Measurements from ENCODE around the gene GAN.
A peak's percentile ranks its signal among the peaks of the same experiment; 100 is the strongest.
"Not testable (repeated sequence)": the region's sequence is repeated elsewhere in the genome, so short reads cannot be mapped to it uniquely, and the experiment has no call there.

Gene GAN

DNA sequence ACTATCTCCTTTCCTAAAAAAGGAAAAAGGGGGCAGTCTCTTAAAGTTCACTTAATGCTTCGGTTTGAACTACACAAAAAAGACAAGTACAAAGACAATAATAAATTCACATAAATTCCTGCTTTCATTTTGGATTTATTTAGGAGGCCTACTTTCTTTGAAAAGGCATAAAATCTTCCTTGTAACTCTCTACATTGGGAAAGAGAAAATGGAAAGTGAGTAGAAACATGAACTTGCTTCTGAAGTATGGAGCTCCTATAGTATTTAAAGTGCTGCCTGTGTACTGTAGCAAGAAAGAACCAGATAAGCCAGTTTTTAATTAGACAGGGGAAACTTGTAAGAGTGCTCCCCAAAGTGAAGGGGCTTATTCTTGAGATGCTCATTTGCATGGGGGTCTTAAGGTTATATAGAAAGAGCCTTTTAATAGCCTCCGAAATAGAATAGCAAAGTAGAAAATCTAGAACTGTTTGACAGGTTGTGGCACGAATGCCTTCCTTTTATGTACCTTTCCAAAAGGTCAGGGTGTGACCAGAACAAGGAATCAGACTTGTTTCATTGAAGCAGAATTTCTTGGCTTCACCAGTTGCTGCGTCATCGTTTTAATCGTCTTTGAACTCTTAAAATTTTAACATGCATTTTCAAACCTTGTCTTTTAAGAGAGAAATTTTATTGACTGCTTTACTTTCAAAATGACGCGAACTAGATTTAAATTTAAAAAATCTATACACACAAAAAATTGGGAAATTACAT lies 12.9 kb downstream of the GAN start:
- TF ChIP-seq, protein P1, sequence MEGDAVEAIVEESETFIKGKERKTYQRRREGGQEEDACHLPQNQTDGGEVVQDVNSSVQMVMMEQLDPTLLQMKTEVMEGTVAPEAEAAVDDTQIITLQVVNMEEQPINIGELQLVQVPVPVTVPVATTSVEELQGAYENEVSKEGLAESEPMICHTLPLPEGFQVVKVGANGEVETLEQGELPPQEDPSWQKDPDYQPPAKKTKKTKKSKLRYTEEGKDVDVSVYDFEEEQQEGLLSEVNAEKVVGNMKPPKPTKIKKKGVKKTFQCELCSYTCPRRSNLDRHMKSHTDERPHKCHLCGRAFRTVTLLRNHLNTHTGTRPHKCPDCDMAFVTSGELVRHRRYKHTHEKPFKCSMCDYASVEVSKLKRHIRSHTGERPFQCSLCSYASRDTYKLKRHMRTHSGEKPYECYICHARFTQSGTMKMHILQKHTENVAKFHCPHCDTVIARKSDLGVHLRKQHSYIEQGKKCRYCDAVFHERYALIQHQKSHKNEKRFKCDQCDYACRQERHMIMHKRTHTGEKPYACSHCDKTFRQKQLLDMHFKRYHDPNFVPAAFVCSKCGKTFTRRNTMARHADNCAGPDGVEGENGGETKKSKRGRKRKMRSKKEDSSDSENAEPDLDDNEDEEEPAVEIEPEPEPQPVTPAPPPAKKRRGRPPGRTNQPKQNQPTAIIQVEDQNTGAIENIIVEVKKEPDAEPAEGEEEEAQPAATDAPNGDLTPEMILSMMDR (IDR thresholded peaks at IDR 0.05; ENCODE audit: extremely low read depth, insufficient read depth, missing control alignments) = no peak
- DNase-seq (ENCODE audit: low spot score) = no peak
- in situ Hi-C loops (cut with MboI; ENCODE audit: low pct_unique_long_range_greater_than_20kb, low sequenced_read_pairs, unreplicated experiment) = no loop called here

DNA sequence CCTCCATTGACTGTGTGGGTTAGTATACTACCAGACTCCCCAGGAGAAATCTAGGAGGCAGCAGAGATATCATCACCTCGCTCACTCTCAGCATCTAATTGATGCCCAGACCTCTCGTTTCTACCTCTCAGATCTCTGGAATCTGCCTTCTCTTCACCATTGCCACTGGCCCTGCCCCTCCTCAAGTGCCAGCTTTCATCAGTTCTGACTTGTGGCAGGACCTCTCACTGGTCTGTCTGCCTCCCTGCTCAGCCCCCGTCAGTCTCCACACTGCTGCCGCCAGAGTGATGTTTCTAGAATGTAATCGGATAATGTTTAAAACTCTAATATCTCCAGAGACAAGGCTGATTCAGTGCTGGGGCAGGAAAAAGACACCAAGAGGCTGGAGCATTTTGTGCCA lies 15.2 kb downstream of the GAN start:
- no peak for DNase-seq (ENCODE audit: low spot score)
- in situ Hi-C loops (cut with MboI; ENCODE audit: low pct_unique_long_range_greater_than_20kb, low sequenced_read_pairs, unreplicated experiment) = no loop called here
- TF ChIP-seq, protein P1 (IDR thresholded peaks at IDR 0.05; ENCODE audit: extremely low read depth, insufficient read depth, missing control alignments) = no peak

DNA sequence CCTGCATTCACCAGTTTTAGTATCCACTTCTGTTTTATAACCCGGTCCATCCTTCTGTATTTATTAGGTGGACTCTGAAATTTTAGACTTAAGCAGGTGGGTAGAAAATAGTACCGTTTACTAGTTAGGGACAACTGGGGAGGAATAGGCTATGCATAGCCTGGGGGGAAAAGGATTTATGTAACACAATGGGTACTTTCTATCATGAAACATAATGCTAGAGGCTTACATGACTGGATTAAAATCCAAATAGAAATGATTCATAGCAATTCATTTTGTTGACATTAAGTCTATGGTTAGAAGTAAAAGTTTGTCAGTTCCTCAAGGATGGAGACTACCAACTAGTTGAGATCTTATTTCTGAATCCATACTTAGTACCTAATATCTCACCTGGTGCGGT lies 18.6 kb downstream of the GAN start:
- TF ChIP-seq, protein P1 (IDR thresholded peaks at IDR 0.05; ENCODE audit: extremely low read depth, insufficient read depth, missing control alignments) = no peak
- in situ Hi-C loops (cut with MboI; ENCODE audit: low pct_unique_long_range_greater_than_20kb, low sequenced_read_pairs, unreplicated experiment) = no loop called here
- no peak for DNase-seq (ENCODE audit: low spot score)

DNA sequence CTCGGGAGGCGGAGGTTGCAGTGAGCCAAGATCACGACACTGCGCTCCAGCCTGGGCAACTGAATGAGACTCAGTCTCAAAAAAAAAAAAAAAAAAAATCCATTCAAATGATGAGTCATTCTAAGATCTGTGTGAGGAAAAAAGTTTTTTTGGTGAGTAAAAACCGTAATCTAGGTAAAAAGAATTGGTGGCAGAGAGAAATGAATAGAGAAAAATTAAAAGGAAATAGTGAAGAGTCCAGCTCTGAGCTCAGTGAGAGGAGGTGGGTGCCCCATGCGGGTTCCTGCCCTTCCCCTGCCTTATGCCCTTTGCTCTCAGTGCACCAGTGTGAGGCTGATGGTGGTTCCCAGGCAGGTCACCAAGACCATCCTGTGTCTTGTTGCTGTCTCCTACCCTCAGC lies 20.9 kb downstream of the GAN start:
- in situ Hi-C loops (cut with MboI; ENCODE audit: low pct_unique_long_range_greater_than_20kb, low sequenced_read_pairs, unreplicated experiment) = no loop called here
- TF ChIP-seq, protein P1 (IDR thresholded peaks at IDR 0.05; ENCODE audit: extremely low read depth, insufficient read depth, missing control alignments) = no peak
- peak; percentile 23 for DNase-seq (ENCODE audit: low spot score)

DNA sequence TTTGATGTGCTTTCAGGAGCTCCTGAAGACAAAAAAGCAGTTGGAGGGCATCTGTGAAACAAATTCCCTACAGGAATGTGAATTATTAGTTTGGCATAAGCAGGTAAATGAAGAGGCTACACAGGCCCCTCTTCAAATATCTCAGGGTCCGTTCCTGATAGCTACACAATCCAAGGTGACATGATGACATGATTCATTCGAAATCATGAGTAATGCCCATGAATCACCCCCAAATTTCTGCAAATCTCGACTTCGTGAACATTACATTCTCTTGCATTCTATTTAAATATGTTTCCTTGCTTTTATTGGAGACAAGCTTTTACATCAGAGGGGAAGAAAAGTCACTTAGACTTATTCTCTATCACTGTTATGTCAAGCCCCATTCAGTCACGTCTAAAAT lies 22.3 kb downstream of the GAN start:
- TF ChIP-seq, protein P1 (IDR thresholded peaks at IDR 0.05; ENCODE audit: extremely low read depth, insufficient read depth, missing control alignments) = no peak
- in situ Hi-C loops (cut with MboI; ENCODE audit: low pct_unique_long_range_greater_than_20kb, low sequenced_read_pairs, unreplicated experiment) = no loop called here
- no peak for DNase-seq (ENCODE audit: low spot score)

DNA sequence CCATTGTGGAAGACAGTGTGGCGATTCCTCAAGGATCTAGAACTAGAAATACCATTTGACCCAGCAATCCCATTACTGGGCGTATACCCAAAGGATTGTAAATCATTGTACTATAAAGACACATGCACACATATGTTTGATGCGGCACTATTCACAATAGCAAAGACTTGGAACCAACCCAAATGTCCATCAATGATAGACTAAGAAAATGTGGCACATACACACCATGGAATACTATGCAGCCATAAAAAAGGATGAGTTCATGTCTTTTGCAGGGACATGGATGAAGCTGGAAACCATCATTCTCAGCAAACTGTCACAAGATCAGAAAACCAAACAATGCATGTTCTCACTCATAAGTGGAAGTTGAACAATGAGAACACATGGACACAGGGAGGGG lies 30.4 kb downstream of the GAN start:
- in situ Hi-C loops (cut with MboI; ENCODE audit: low pct_unique_long_range_greater_than_20kb, low sequenced_read_pairs, unreplicated experiment); DNase-seq (ENCODE audit: low spot score): not testable (repeated sequence)

DNA sequence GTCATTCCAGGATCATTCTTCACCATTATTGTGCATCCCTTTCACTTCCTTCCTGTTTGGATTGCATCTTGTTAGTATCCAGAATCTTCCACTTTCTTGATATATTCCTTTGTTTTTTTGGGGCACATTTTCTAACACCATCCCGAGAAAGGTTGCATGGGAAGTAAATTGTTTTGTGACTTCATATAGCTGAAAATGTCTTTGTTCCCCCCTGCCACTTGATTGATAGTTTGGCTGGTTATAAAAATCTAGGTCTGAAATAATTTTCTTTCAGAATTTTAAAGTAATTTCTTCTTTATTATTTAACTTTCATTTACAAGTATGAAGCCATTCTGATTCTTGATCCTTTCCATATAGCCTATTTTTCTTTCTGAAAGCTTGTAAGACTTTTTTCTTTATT lies 32.7 kb downstream of the GAN start:
- DNase-seq (ENCODE audit: low spot score) = no peak
- in situ Hi-C loops (cut with MboI; ENCODE audit: low pct_unique_long_range_greater_than_20kb, low sequenced_read_pairs, unreplicated experiment) = no loop called here
- TF ChIP-seq, protein P1 (IDR thresholded peaks at IDR 0.05; ENCODE audit: extremely low read depth, insufficient read depth, missing control alignments) = no peak

All from GM13977 (cell line).